HG03342 (cell line): ENCODE data around the gene SINHCAF.

Experiments used
- ATAC-seq: cut with Tn5 transposase; IDR thresholded peaks from one replicate; pipeline ENCODE4 v1.9.1; 2021; ENCODE audit warnings: mild to moderate bottlenecking, moderate library complexity; ENCODE audit not compliant: unreplicated experiment

SINHCAF gene

GRCh38 chr12:31234955-31235867 lies 90.7 kb downstream of the SINHCAF start:
- no peak for ATAC-seq

GRCh38 chr12:31234053-31234840 lies 91.7 kb downstream of the SINHCAF start:
- no peak for ATAC-seq

- no peak for ATAC-seq
Measured at GRCh38 chr12:31233061-31233730, 92.8 kb downstream of the SINHCAF start.

GRCh38 chr12:31232361-31232965 lies 93.5 kb downstream of the SINHCAF start:
- ATAC-seq, result no peak

- ATAC-seq, result no peak
Measured at GRCh38 chr12:31231611-31232360, 94.2 kb downstream of the SINHCAF start.
